ENCODE results near the gene TMPRSS11B. TPM values are rescaled to one million over a fixed set of nuclear protein-coding genes. Genes with fewer than 3 reads are reported as not detected.

Gene TMPRSS11B
- total RNA-seq, 1 experiment from 2014 or later, result not detected

DNA sequence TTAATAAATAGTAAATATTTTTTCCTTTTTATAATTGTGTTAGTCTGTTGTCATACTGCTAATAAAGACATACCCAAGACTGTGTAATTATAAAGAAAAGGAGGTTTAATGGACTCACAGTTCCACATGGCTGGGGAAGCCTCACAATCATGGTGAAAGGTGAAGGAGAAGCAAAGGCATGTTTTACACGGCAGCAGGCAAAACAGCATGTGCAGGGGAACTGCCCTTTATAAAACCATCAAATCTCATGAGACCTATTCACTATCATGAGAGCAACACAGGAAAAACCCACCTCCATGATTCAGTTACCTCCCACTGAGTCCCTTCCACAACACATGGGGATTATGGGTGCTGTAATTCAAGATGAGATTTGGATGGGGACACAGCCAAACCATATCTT lies 45.8 kb upstream of the TMPRSS11B start:
- Histone ChIP-seq H3K4me1 (ENCODE audit: control insufficient read depth in 1 of 2, insufficient read depth in 2 of 2, low read length in 2 of 2) (no peaks in the 10 kb centered on the region), H3K9me3 (ENCODE audit: control insufficient read depth in 1 of 2, insufficient read depth in 1 of 2, low read depth in 1 of 2, low read length in 2 of 2) (no peaks in the 10 kb centered on the region), H3K27me3 (ENCODE audit: insufficient read depth, low read length) (no peaks in the 10 kb centered on the region), H3K4me2 (ENCODE audit: low read length) (no peak overlapping the region), H4K20me1 (ENCODE audit: insufficient read depth) (no peaks in the 10 kb centered on the region), H3K4me3 (replicated peaks in 1 of 2; ENCODE audit: low read depth in 1 of 2, low read length in 2 of 2) (no peak overlapping the region), H3K9ac (ENCODE audit: low read length) (no peak overlapping the region), H3K79me2 (ENCODE audit: insufficient read depth, low read length) (no peaks in the 10 kb centered on the region), H3K9me2 (ENCODE audit: insufficient read depth) (no peaks in the 10 kb centered on the region), H3K36me3 (ENCODE audit: control insufficient read depth in 1 of 2, insufficient read depth in 2 of 2, low read length in 2 of 2) (no peaks in the 10 kb centered on the region), H3K27ac (ENCODE audit: low read depth, low read length) (no peak overlapping the region), H2AFZ (ENCODE audit: low read depth, low read length, poor library complexity, severe bottlenecking) (no peak overlapping the region)
- ChIA-PET CTCF (no interaction called here), POLR2A (no interaction called here), RAD21 (ENCODE audit: low non-redundant PET in 1 of 2, low total read pairs in 2 of 2, uncharacterized antibody in 2 of 2, unreplicated experiment in 2 of 2) (no interaction called here)
- ATAC-seq (no peak), DNase-seq (ENCODE audit: low read depth, low spot score) (no peak)
- intact Hi-C loops (cut with micrococcal nuclease), result no loop called here
- TF ChIP-seq YY1 (IDR thresholded peaks at IDR 0.05; ENCODE audit: extremely low read depth, insufficient replicate concordance, low read depth, low read length), result no peak
- TF ChIP-seq, protein P1, sequence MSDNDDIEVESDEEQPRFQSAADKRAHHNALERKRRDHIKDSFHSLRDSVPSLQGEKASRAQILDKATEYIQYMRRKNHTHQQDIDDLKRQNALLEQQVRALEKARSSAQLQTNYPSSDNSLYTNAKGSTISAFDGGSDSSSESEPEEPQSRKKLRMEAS (IDR thresholded peaks at IDR 0.05), result no peak
- TF ChIP-seq CBX3 (IDR thresholded peaks at IDR 0.05; ENCODE audit: low read depth), result no peak
- no peak for TF ChIP-seq POLR2AphosphoS5 (IDR thresholded peaks at IDR 0.05; ENCODE audit: low read depth, low read length)
- TF ChIP-seq RAD21 (IDR thresholded peaks at IDR 0.05; ENCODE audit: low read depth), result no peak
- TF ChIP-seq EZH2 (IDR thresholded peaks at IDR 0.05), result no peak
- TF ChIP-seq ZNF274 (IDR thresholded peaks at IDR 0.05; ENCODE audit: low read depth, low read length), result no peak
- no peak for TF ChIP-seq JUND (IDR thresholded peaks at IDR 0.05)
- TF ChIP-seq ZFX (IDR thresholded peaks at IDR 0.05), result no peak
- no peak for TF ChIP-seq SP1 (IDR thresholded peaks at IDR 0.05; ENCODE audit: low read depth)
- BruUV-seq (replicated peaks), result no TSS peak

DNA sequence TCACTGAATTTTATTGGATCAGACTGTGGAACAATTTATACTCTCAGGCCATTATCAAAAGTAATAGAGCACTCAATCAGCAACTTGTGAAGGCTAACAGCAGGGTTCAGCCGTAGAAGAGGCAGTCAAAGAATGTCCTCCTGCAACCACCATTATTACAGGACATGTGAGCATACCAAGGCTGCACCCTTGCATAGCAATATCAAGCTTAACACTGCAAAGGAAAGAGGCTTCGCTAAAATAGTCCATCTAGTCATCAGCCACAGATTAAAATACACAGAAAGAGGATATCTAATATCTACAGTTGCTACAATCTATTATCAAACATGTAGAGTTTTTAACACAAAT lies 42.9 kb upstream of the TMPRSS11B start:
- Histone ChIP-seq H3K79me2 (ENCODE audit: insufficient read depth, low read length) (no peaks in the 10 kb centered on the region), H3K9ac (ENCODE audit: low read length) (no peak overlapping the region), H3K27me3 (ENCODE audit: insufficient read depth, low read length) (no peaks in the 10 kb centered on the region), H3K36me3 (ENCODE audit: control insufficient read depth in 1 of 2, insufficient read depth in 2 of 2, low read length in 2 of 2) (no peaks in the 10 kb centered on the region), H3K4me2 (ENCODE audit: low read length) (no peak overlapping the region), H3K9me2 (ENCODE audit: insufficient read depth) (no peaks in the 10 kb centered on the region), H4K20me1 (ENCODE audit: insufficient read depth) (no peaks in the 10 kb centered on the region), H3K27ac (ENCODE audit: low read depth, low read length) (no peak overlapping the region), H3K4me1 (ENCODE audit: control insufficient read depth in 1 of 2, insufficient read depth in 2 of 2, low read length in 2 of 2) (no peaks in the 10 kb centered on the region), H3K4me3 (replicated peaks in 1 of 2; ENCODE audit: low read depth in 1 of 2, low read length in 2 of 2) (no peak overlapping the region), H3K9me3 (ENCODE audit: control insufficient read depth in 1 of 2, insufficient read depth in 1 of 2, low read depth in 1 of 2, low read length in 2 of 2) (no peaks in the 10 kb centered on the region), H2AFZ (ENCODE audit: low read depth, low read length, poor library complexity, severe bottlenecking) (no peak overlapping the region)
- CTCF ChIA-PET, result no interaction called here
- intact Hi-C loops (cut with micrococcal nuclease), result no loop called here
- ATAC-seq (no peak), DNase-seq (ENCODE audit: low read depth, low spot score) (no peak)
- RAD21 ChIA-PET (ENCODE audit: low non-redundant PET in 1 of 2, low total read pairs in 2 of 2, uncharacterized antibody in 2 of 2, unreplicated experiment in 2 of 2), result no interaction called here
- TF ChIP-seq ZNF274 (IDR thresholded peaks at IDR 0.05; ENCODE audit: low read depth, low read length) (no peak), EZH2 (IDR thresholded peaks at IDR 0.05) (no peak), POLR2AphosphoS5 (IDR thresholded peaks at IDR 0.05; ENCODE audit: low read depth, low read length) (no peak), FOSL1 (IDR thresholded peaks at IDR 0.05; ENCODE audit: low read depth) (no peak), CEBPB (IDR thresholded peaks at IDR 0.05; ENCODE audit: low read depth) (no peak), YY1 (IDR thresholded peaks at IDR 0.05; ENCODE audit: extremely low read depth, insufficient replicate concordance, low read depth, low read length) (no peak), POLR2A (IDR thresholded peaks at IDR 0.05; ENCODE audit: borderline replicate concordance, extremely low read depth, insufficient read depth, insufficient read length) (no peak), JUND (IDR thresholded peaks at IDR 0.05) (no peak), SRF (IDR thresholded peaks at IDR 0.05; ENCODE audit: low read depth) (no peak), SP1 (IDR thresholded peaks at IDR 0.05; ENCODE audit: low read depth) (no peak)
- TF ChIP-seq, protein P2, sequence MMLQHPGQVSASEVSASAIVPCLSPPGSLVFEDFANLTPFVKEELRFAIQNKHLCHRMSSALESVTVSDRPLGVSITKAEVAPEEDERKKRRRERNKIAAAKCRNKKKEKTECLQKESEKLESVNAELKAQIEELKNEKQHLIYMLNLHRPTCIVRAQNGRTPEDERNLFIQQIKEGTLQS (IDR thresholded peaks at IDR 0.05), result no peak
- TF ChIP-seq, protein P3, sequence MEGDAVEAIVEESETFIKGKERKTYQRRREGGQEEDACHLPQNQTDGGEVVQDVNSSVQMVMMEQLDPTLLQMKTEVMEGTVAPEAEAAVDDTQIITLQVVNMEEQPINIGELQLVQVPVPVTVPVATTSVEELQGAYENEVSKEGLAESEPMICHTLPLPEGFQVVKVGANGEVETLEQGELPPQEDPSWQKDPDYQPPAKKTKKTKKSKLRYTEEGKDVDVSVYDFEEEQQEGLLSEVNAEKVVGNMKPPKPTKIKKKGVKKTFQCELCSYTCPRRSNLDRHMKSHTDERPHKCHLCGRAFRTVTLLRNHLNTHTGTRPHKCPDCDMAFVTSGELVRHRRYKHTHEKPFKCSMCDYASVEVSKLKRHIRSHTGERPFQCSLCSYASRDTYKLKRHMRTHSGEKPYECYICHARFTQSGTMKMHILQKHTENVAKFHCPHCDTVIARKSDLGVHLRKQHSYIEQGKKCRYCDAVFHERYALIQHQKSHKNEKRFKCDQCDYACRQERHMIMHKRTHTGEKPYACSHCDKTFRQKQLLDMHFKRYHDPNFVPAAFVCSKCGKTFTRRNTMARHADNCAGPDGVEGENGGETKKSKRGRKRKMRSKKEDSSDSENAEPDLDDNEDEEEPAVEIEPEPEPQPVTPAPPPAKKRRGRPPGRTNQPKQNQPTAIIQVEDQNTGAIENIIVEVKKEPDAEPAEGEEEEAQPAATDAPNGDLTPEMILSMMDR (IDR thresholded peaks at IDR 0.05 in 2 of 3, conservative IDR thresholded peaks at IDR 0.05 in 1 of 3; ENCODE audit: borderline replicate concordance in 1 of 3, insufficient read depth in 1 of 3, low read depth in 2 of 3, low read length in 2 of 3), result no peak
- no TSS peak for BruUV-seq (replicated peaks)
- POLR2A ChIA-PET, result no interaction called here
